ENCODE measurements around the gene PLD1. TPM values are rescaled to one million over a fixed set of nuclear protein-coding genes. Genes with fewer than 3 reads are reported as not detected.

The PLD1 gene
- total RNA-seq, 1 experiment from 2014 or later, result 5.3 TPM

- DNase-seq, result no peak
- TF ChIP-seq, protein P1, sequence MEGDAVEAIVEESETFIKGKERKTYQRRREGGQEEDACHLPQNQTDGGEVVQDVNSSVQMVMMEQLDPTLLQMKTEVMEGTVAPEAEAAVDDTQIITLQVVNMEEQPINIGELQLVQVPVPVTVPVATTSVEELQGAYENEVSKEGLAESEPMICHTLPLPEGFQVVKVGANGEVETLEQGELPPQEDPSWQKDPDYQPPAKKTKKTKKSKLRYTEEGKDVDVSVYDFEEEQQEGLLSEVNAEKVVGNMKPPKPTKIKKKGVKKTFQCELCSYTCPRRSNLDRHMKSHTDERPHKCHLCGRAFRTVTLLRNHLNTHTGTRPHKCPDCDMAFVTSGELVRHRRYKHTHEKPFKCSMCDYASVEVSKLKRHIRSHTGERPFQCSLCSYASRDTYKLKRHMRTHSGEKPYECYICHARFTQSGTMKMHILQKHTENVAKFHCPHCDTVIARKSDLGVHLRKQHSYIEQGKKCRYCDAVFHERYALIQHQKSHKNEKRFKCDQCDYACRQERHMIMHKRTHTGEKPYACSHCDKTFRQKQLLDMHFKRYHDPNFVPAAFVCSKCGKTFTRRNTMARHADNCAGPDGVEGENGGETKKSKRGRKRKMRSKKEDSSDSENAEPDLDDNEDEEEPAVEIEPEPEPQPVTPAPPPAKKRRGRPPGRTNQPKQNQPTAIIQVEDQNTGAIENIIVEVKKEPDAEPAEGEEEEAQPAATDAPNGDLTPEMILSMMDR (IDR thresholded peaks at IDR 0.05; ENCODE audit: insufficient read depth in 1 of 2, low read depth in 1 of 2, low read length in 1 of 2, severe bottlenecking in 1 of 2, unreplicated experiment in 1 of 2), result no peak
- ChIA-PET POLR2A (no interaction called here), CTCF (no interaction called here)
- H3K36me3 ChIP-seq (ENCODE audit: control insufficient read depth, insufficient read depth, low read length), result no peaks in the 10 kb centered on the region
- peaks cover 20% of the 10 kb centered on the region for H3K9me3 Mint-ChIP-seq (ENCODE audit: unreplicated experiment)
- BruUV-seq (replicated peaks), result no TSS peak
- H3K27ac Mint-ChIP-seq (ENCODE audit: unreplicated experiment), result no peak within 1 kb of the TSS
- H3K27me3 ChIP-seq (replicated peaks; ENCODE audit: control insufficient read depth, insufficient read depth, low read length), result no peaks in the 10 kb centered on the region
- H3K9me3 ChIP-seq, result peaks cover 3% of the 10 kb centered on the region; the same call in 1 of the 2 replicates
- peaks cover 38% of the 10 kb centered on the region for H3K4me1 Mint-ChIP-seq (ENCODE audit: low read depth, unreplicated experiment)
- H3K36me3 Mint-ChIP-seq (ENCODE audit: insufficient read depth, unreplicated experiment), result no peaks in the 10 kb centered on the region
- no peak within 1 kb of the TSS for H3K4me3 ChIP-seq (ENCODE audit: low read depth, low read length)
- intact Hi-C loops (cut with micrococcal nuclease; ENCODE audit: unreplicated experiment), result no loop called here
- H3K4me3 Mint-ChIP-seq (ENCODE audit: unreplicated experiment), result no peak within 1 kb of the TSS
- H3K27me3 Mint-ChIP-seq (ENCODE audit: insufficient read depth, unreplicated experiment), result no peaks in the 10 kb centered on the region
- H3K4me1 ChIP-seq, result peaks cover 22% of the 10 kb centered on the region
These were observed 32.7 kb upstream of the PLD1 start, which contains the start of gene TMEM212 for GRCh38 chr3:171842864-171843518. Gene TMEM212 (plus strand): TSS chr3:171843349. CDS start chr3:171843384, 35 bp downstream.

GRCh38 chr3:171841620-171842000, 31.3 kb upstream of the PLD1 start:
- ChIA-PET CTCF (interaction anchor here (0.6 kb wide), 1 partner anchor 491 kb away, joined by 4 read pairs; no protein-coding TSS in a partner anchor), POLR2A (no interaction called here)
- H3K9me3 Mint-ChIP-seq (ENCODE audit: unreplicated experiment), result peaks cover 20% of the 10 kb centered on the region
- DNase-seq, result no peak
- peaks cover 38% of the 10 kb centered on the region for H3K4me1 Mint-ChIP-seq (ENCODE audit: low read depth, unreplicated experiment)
- no peak overlapping the region for H3K27ac Mint-ChIP-seq (ENCODE audit: unreplicated experiment)
- Histone ChIP-seq H3K27me3 (replicated peaks; ENCODE audit: control insufficient read depth, insufficient read depth, low read length) (no peaks in the 10 kb centered on the region), H3K4me3 (ENCODE audit: low read depth, low read length) (no peak overlapping the region), H3K36me3 (ENCODE audit: control insufficient read depth, insufficient read depth, low read length) (no peaks in the 10 kb centered on the region), H3K9me3 (peaks cover 3% of the 10 kb centered on the region; the same call in 1 of the 2 replicates), H3K4me1 (peaks cover 22% of the 10 kb centered on the region)
- H3K36me3 Mint-ChIP-seq (ENCODE audit: insufficient read depth, unreplicated experiment), result no peaks in the 10 kb centered on the region
- H3K4me3 Mint-ChIP-seq (ENCODE audit: unreplicated experiment), result no peak overlapping the region
- H3K27me3 Mint-ChIP-seq (ENCODE audit: insufficient read depth, unreplicated experiment), result no peaks in the 10 kb centered on the region
- BruUV-seq (replicated peaks), result no TSS peak
- intact Hi-C loops (cut with micrococcal nuclease; ENCODE audit: unreplicated experiment), result no loop called here
- TF ChIP-seq, protein P1 (IDR thresholded peaks at IDR 0.05; ENCODE audit: insufficient read depth in 1 of 2, low read depth in 1 of 2, low read length in 1 of 2, severe bottlenecking in 1 of 2, unreplicated experiment in 1 of 2), result no peak

- TF ChIP-seq, protein P1 (IDR thresholded peaks at IDR 0.05; ENCODE audit: insufficient read depth in 1 of 2, low read depth in 1 of 2, low read length in 1 of 2, severe bottlenecking in 1 of 2, unreplicated experiment in 1 of 2), result no peak
- no peak for DNase-seq
- H3K27ac Mint-ChIP-seq (ENCODE audit: unreplicated experiment), result no peak overlapping the region
- H3K4me3 Mint-ChIP-seq (ENCODE audit: unreplicated experiment), result no peak overlapping the region
- no peaks in the 10 kb centered on the region for H3K27me3 Mint-ChIP-seq (ENCODE audit: insufficient read depth, unreplicated experiment)
- peaks cover 35% of the 10 kb centered on the region for H3K4me1 Mint-ChIP-seq (ENCODE audit: low read depth, unreplicated experiment)
- no peaks in the 10 kb centered on the region for H3K36me3 Mint-ChIP-seq (ENCODE audit: insufficient read depth, unreplicated experiment)
- H3K4me1 ChIP-seq, result peaks cover 22% of the 10 kb centered on the region
- no peak overlapping the region for H3K4me3 ChIP-seq (ENCODE audit: low read depth, low read length)
- intact Hi-C loops (cut with micrococcal nuclease; ENCODE audit: unreplicated experiment), result no loop called here
- ChIA-PET POLR2A (no interaction called here), CTCF (interaction anchor here (0.6 kb wide), 1 partner anchor 491 kb away, joined by 4 read pairs; no protein-coding TSS in a partner anchor)
- no peaks in the 10 kb centered on the region for H3K27me3 ChIP-seq (replicated peaks; ENCODE audit: control insufficient read depth, insufficient read depth, low read length)
- no peaks in the 10 kb centered on the region for H3K36me3 ChIP-seq (ENCODE audit: control insufficient read depth, insufficient read depth, low read length)
- peaks cover 3% of the 10 kb centered on the region; the same call in 1 of the 2 replicates for H3K9me3 ChIP-seq
- peaks cover 15% of the 10 kb centered on the region for H3K9me3 Mint-ChIP-seq (ENCODE audit: unreplicated experiment)
- BruUV-seq (replicated peaks), result no TSS peak
These were observed 30.7 kb upstream of the PLD1 start for GRCh38 chr3:171840811-171841619.

Measured in Caco-2 (cell line).